Neural progenitor cell (in vitro differentiated cells): ENCODE data around the gene RPS18. TPM values are rescaled to one million over a fixed set of nuclear protein-coding genes. Genes with fewer than 3 reads are reported as not detected.

ENCODE experiments used
- DNase-seq: peaks from one replicate; pipeline ENCODE4 v3.0.0-alpha.2; 2016; ENCODE audit warnings: low spot score
- H2AFZ ChIP-seq: fragments of 200-600 bp; sonication (generic); replicated peaks from 2 replicates; pipeline ENCODE4 v1.6.1; 2016; ENCODE audit warnings: antibody characterized with exemption
- H3F3A ChIP-seq: fragments of 200-600 bp; sonication (generic); 2 replicates; pipeline ENCODE4 v1.6.1; 2016; ENCODE audit warnings: antibody characterized with exemption, low read depth
- H3K27ac ChIP-seq: fragments of 200-600 bp; sonication (generic); 2 replicates; pipeline ENCODE4 v1.5.1; 2016; ENCODE audit warnings: mild to moderate bottlenecking
- H3K27me3 ChIP-seq: fragments of 200-600 bp; sonication (generic); 2 replicates; pipeline ENCODE4 v1.6.1; 2016; ENCODE audit warnings: mild to moderate bottlenecking, moderate library complexity
- H3K36me3 ChIP-seq: fragments of 200-600 bp; sonication (generic); 2 replicates; pipeline ENCODE4 v1.5.1; 2016
- H3K4me1 ChIP-seq: fragments of 200-600 bp; sonication (generic); 2 replicates; pipeline ENCODE4 v1.6.1; 2016; ENCODE audit warnings: mixed run types
- H3K4me2 ChIP-seq: fragments of 200-600 bp; sonication (generic); 2 replicates; pipeline ENCODE4 v1.6.1; 2016
- H3K4me3 ChIP-seq: fragments of 200-600 bp; sonication (generic); 2 replicates; pipeline ENCODE4 v1.5.1; 2016
- H3K79me2 ChIP-seq: fragments of 200-600 bp; sonication (generic); 2 replicates; pipeline ENCODE4 v1.6.1; 2016; ENCODE audit warnings: low read depth
- H3K9ac ChIP-seq: fragments of 200-600 bp; sonication (generic); 2 replicates; pipeline ENCODE4 v1.6.1; 2016
- H3K9me3 ChIP-seq: fragments of 200-600 bp; sonication (generic); 2 replicates; pipeline ENCODE4 v1.5.1; 2016; ENCODE audit warnings: low read depth
- H4K20me1 ChIP-seq: fragments of 200-600 bp; sonication (generic); 2 replicates; pipeline ENCODE4 v1.6.1; 2016; ENCODE audit warnings: low read depth
- H3K27ac Mint-ChIP-seq: 3 replicates; pipeline ENCODE4 v1.8.0; 2021; ENCODE audit warnings: mixed read lengths
- H3K27me3 Mint-ChIP-seq: 2 replicates; pipeline ENCODE4 v1.8.0; 2022; ENCODE audit warnings: low read depth, mild to moderate bottlenecking, inconsistent platforms, moderate library complexity, mixed read lengths; ENCODE audit not compliant: insufficient read depth
- H3K36me3 Mint-ChIP-seq: 3 replicates; pipeline ENCODE4 v1.8.0; 2021; ENCODE audit warnings: mixed read lengths
- H3K4me1 Mint-ChIP-seq: 3 replicates; pipeline ENCODE4 v1.8.0; 2021; ENCODE audit warnings: mixed read lengths
- H3K4me3 Mint-ChIP-seq: 3 replicates; pipeline ENCODE4 v1.8.0; 2021; ENCODE audit warnings: mild to moderate bottlenecking, moderate library complexity, mixed read lengths
- H3K9me3 Mint-ChIP-seq: 3 replicates; pipeline ENCODE4 v1.8.0; 2020; ENCODE audit warnings: mixed read lengths
- EZH2 ChIP-seq: fragments of 200-600 bp; sonication (generic); IDR thresholded peaks from 2 replicates; pipeline ENCODE4 v1.6.1; 2017; ENCODE audit warnings: antibody characterized with exemption, mild to moderate bottlenecking, moderate library complexity
- EZH2phosphoT487 ChIP-seq: fragments of 200-600 bp; sonication (generic); IDR thresholded peaks from 2 replicates; pipeline ENCODE4 v1.6.1; 2017; ENCODE audit warnings: antibody characterized with exemption
- microRNA-seq: library from miRNA; unstranded; fragments of <30 nt; microRNA quantifications from one replicate; pipeline ENCODE4, GENCODE V29; 2016
- total RNA-seq: library from RNA; depleted of rRNA; stranded (reverse); fragments of >200 nt; gene quantifications from 2 replicates; pipeline ENCODE4 v1.2.3, GENCODE V29; 2015; ENCODE audit warnings: low replicate concordance
- TF ChIP-seq, protein P1 (sequence below): fragments of 200-600 bp; sonication (generic); IDR thresholded peaks from 2 replicates; pipeline ENCODE4 v1.5.1; 2017; ENCODE audit warnings: antibody characterized with exemption, mild to moderate bottlenecking

RPS18 gene
- total RNA-seq, 1 donor from 2014 or later = 4,663 TPM

GRCh38 chr6:33324125-33324524 is 52.2 kb downstream of the RPS18 start:
- Histone ChIP-seq H3K9me3 (no peaks in the 10 kb centered on the region), H3K4me1 (peaks cover 10% of the 10 kb centered on the region), H3K4me2 (peak overlapping the region; percentile 77), H2AFZ (peak overlapping the region; percentile 66), H3K36me3 (no peaks in the 10 kb centered on the region), H3K9ac (no peak overlapping the region), H4K20me1 (no peaks in the 10 kb centered on the region), H3F3A (peaks cover 24% of the 10 kb centered on the region), H3K4me3 (peak overlapping the region; percentile 77), H3K79me2 (peaks cover 36% of the 10 kb centered on the region), H3K27me3 (no peaks in the 10 kb centered on the region), H3K27ac (no peak overlapping the region)
- H3K27me3 Mint-ChIP-seq = peaks cover 2% of the 10 kb centered on the region
- peaks cover 40% of the 10 kb centered on the region for H3K4me1 Mint-ChIP-seq
- no peak for DNase-seq
- no peak overlapping the region for H3K27ac Mint-ChIP-seq
- peaks cover 13% of the 10 kb centered on the region for H3K36me3 Mint-ChIP-seq
- H3K4me3 Mint-ChIP-seq = peak overlapping the region; percentile 97
- no peaks in the 10 kb centered on the region for H3K9me3 Mint-ChIP-seq
- no peak for TF ChIP-seq EZH2
- TF ChIP-seq, protein P1, sequence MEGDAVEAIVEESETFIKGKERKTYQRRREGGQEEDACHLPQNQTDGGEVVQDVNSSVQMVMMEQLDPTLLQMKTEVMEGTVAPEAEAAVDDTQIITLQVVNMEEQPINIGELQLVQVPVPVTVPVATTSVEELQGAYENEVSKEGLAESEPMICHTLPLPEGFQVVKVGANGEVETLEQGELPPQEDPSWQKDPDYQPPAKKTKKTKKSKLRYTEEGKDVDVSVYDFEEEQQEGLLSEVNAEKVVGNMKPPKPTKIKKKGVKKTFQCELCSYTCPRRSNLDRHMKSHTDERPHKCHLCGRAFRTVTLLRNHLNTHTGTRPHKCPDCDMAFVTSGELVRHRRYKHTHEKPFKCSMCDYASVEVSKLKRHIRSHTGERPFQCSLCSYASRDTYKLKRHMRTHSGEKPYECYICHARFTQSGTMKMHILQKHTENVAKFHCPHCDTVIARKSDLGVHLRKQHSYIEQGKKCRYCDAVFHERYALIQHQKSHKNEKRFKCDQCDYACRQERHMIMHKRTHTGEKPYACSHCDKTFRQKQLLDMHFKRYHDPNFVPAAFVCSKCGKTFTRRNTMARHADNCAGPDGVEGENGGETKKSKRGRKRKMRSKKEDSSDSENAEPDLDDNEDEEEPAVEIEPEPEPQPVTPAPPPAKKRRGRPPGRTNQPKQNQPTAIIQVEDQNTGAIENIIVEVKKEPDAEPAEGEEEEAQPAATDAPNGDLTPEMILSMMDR = no peak
- TF ChIP-seq EZH2phosphoT487 = no peak

Small RNA genes within 50 kb of the gene (microRNA-seq; reads per million reads assigned to microRNA genes)
- gene MIR6834 (not detected), gene MIR6873 (not detected)

Other genes starting within 250 kb of the RPS18 start
- gene HLA-DPA1, start 198.4 kb upstream of the RPS18 start, total RNA-seq = 1.5 and 2.8 TPM in 2 replicates
- 8.0 and 23.3 TPM in 2 replicates for gene HLA-DPB1, start 196.1 kb upstream of the RPS18 start, total RNA-seq
- 0.49 and 0.99 TPM in 2 replicates for gene COL11A2, start 79.6 kb upstream of the RPS18 start, total RNA-seq
- gene RXRB, start 71.4 kb upstream of the RPS18 start, total RNA-seq = 10.2 and 21.7 TPM in 2 replicates
- gene SLC39A7, start 71.2 kb upstream of the RPS18 start, total RNA-seq = 40.8 and 59.2 TPM in 2 replicates
- 4.8 and 9.5 TPM in 2 replicates for gene HSD17B8, start 67.4 kb upstream of the RPS18 start, total RNA-seq
- gene RING1, start 63.6 kb upstream of the RPS18 start, total RNA-seq = 12.1 and 20.2 TPM in 2 replicates
- gene VPS52, start 199 bp upstream of the RPS18 start, total RNA-seq = 28.7 and 38.4 TPM in 2 replicates
- 1.1 and 2.1 TPM in 2 replicates for gene B3GALT4, start 5.0 kb downstream of the RPS18 start, total RNA-seq
- 31.1 and 43.5 TPM in 2 replicates for gene WDR46, start 17.2 kb downstream of the RPS18 start, total RNA-seq
- 35.6 and 54.5 TPM in 2 replicates for gene PFDN6, start 17.5 kb downstream of the RPS18 start, total RNA-seq
- gene RGL2, start 26.9 kb downstream of the RPS18 start, total RNA-seq = 28.3 and 63.4 TPM in 2 replicates
- gene TAPBP, start 42.0 kb downstream of the RPS18 start, total RNA-seq = 1.7 and 6.3 TPM in 2 replicates
- gene ZBTB22, start 45.7 kb downstream of the RPS18 start, total RNA-seq = 5.7 and 26.7 TPM in 2 replicates
- 35.7 and 49.6 TPM in 2 replicates for gene DAXX, start 50.9 kb downstream of the RPS18 start, total RNA-seq
- 93.9 and 179 TPM in 2 replicates for gene KIFC1, start 119.7 kb downstream of the RPS18 start, total RNA-seq
- 25.6 and 55.8 TPM in 2 replicates for gene PHF1, start 138.9 kb downstream of the RPS18 start, total RNA-seq
- 118 and 186 TPM in 2 replicates for gene CUTA, start 146.0 kb downstream of the RPS18 start, total RNA-seq
- gene SYNGAP1, start 148.0 kb downstream of the RPS18 start, total RNA-seq = 14.1 and 29.7 TPM in 2 replicates
- gene ZBTB9, start 182.5 kb downstream of the RPS18 start, total RNA-seq = 10.2 and 12.7 TPM in 2 replicates